GM23338 (cell line): ENCODE data around the gene PFN1.

Experiments used
- CREB1 ChIP-seq: fragments of 250-450 bp; sonication (Bioruptor Pico); IDR thresholded peaks from 2 replicates; pipeline ENCODE4 v1.5.0; 2020; ENCODE audit warnings: low read depth, mild to moderate bottlenecking, moderate library complexity
- CTCF ChIP-seq, 2 experiments: fragments of 200-600 bp in 1 of 2; sonication (generic) in 1 of 2; conservative IDR thresholded peaks; 2 replicates each; pipeline versions ENCODE4 v1.5.1 to v1.6.1; 2016 to 2017; ENCODE audit warnings: antibody characterized with exemption in 2 of 2, low read depth in 2 of 2, mild to moderate bottlenecking in 2 of 2, moderate library complexity in 1 of 2
- EZH2 ChIP-seq: fragments of 200-600 bp; sonication (generic); IDR thresholded peaks from one replicate; pipeline ENCODE4 v1.8.0; 2017; ENCODE audit warnings: antibody characterized with exemption, mild to moderate bottlenecking, low read depth; ENCODE audit not compliant: unreplicated experiment
- EZH2phosphoT487 ChIP-seq: fragments of 200-600 bp; sonication (generic); IDR thresholded peaks from one replicate; pipeline ENCODE4 v1.8.1; 2018; ENCODE audit warnings: antibody characterized with exemption; ENCODE audit not compliant: unreplicated experiment
- JUNB ChIP-seq: IDR thresholded peaks from one replicate; pipeline ENCODE4 v1.6.1; 2016; ENCODE audit warnings: antibody characterized with exemption; ENCODE audit not compliant: unreplicated experiment
- POLR2AphosphoS5 ChIP-seq: IDR thresholded peaks from 2 replicates; pipeline ENCODE4 v1.6.1; 2016; ENCODE audit warnings: antibody characterized with exemption, low read depth
- STAT1 ChIP-seq: IDR thresholded peaks from one replicate; pipeline ENCODE4 v1.6.1; 2016; ENCODE audit warnings: antibody characterized with exemption; ENCODE audit not compliant: unreplicated experiment
- ZNF114 ChIP-seq: fragments of 250-450 bp; sonication (Bioruptor Pico); IDR thresholded peaks from 2 replicates; pipeline ENCODE4 v1.5.0; 2020; ENCODE audit warnings: mild to moderate bottlenecking, moderate library complexity
- ZNF331 ChIP-seq: fragments of 250-450 bp; sonication (Bioruptor Pico); IDR thresholded peaks from 2 replicates; pipeline ENCODE4 v1.5.0; 2020; ENCODE audit warnings: low read depth, mild to moderate bottlenecking, moderate library complexity
- TF ChIP-seq, protein P1 (sequence below): IDR thresholded peaks from one replicate; pipeline ENCODE4 v1.6.1; 2018; ENCODE audit warnings: antibody characterized with exemption; ENCODE audit not compliant: unreplicated experiment
- TF ChIP-seq, protein P2 (sequence below): IDR thresholded peaks from 2 replicates; pipeline ENCODE4 v1.6.1; 2016; ENCODE audit warnings: antibody characterized with exemption

DNA sequence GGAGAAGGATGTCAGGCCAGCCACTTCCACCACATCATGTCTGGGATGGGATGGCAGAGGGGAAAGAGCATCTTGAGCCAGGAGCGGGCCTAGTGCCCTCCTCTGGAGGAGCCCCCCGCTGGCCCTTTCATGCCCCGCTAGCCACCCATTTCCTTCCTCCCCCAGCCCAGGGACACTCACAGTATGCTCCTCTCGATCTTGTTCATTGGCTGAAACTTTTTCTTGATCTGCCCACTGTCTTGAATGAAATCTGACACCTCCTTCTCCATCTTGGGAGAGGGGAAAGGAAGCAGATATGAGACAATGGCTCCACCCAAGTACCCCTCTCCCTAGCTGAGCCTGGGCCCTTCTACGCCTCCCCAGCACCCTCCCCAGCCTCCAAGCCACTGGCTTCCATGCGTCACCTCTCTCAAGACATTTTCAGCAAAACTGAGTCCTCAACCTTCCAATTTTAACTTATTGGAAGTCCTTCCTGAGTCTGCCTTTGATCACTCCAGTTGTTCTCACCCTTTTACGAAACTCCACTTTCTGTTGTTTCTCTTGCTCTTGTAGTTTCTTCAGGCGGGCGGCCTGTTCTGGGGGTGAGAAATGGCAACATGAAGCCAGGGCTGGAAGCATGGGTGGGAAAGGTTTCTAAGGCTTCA lies 12.1 kb upstream of the PFN1 start:
- TF ChIP-seq CTCF (conservative IDR thresholded peaks at IDR 0.05; ENCODE audit: low read depth in 2 of 2) (no peak), POLR2AphosphoS5 (no peak), EZH2 (no peak), EZH2phosphoT487 (no peak), STAT1 (no peak), JUNB (no peak), CREB1 (no peak), ZNF331 (CRISPR knock-in tag) (no peak), ZNF114 (CRISPR knock-in tag) (no peak)
- TF ChIP-seq, protein P1, sequence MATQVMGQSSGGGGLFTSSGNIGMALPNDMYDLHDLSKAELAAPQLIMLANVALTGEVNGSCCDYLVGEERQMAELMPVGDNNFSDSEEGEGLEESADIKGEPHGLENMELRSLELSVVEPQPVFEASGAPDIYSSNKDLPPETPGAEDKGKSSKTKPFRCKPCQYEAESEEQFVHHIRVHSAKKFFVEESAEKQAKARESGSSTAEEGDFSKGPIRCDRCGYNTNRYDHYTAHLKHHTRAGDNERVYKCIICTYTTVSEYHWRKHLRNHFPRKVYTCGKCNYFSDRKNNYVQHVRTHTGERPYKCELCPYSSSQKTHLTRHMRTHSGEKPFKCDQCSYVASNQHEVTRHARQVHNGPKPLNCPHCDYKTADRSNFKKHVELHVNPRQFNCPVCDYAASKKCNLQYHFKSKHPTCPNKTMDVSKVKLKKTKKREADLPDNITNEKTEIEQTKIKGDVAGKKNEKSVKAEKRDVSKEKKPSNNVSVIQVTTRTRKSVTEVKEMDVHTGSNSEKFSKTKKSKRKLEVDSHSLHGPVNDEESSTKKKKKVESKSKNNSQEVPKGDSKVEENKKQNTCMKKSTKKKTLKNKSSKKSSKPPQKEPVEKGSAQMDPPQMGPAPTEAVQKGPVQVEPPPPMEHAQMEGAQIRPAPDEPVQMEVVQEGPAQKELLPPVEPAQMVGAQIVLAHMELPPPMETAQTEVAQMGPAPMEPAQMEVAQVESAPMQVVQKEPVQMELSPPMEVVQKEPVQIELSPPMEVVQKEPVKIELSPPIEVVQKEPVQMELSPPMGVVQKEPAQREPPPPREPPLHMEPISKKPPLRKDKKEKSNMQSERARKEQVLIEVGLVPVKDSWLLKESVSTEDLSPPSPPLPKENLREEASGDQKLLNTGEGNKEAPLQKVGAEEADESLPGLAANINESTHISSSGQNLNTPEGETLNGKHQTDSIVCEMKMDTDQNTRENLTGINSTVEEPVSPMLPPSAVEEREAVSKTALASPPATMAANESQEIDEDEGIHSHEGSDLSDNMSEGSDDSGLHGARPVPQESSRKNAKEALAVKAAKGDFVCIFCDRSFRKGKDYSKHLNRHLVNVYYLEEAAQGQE: no peak
- TF ChIP-seq, protein P2, sequence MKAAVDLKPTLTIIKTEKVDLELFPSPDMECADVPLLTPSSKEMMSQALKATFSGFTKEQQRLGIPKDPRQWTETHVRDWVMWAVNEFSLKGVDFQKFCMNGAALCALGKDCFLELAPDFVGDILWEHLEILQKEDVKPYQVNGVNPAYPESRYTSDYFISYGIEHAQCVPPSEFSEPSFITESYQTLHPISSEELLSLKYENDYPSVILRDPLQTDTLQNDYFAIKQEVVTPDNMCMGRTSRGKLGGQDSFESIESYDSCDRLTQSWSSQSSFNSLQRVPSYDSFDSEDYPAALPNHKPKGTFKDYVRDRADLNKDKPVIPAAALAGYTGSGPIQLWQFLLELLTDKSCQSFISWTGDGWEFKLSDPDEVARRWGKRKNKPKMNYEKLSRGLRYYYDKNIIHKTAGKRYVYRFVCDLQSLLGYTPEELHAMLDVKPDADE: no peak
